OCI-LY1 (cell line): ENCODE measurements around the gene RAD51B.

Experiments
- CTCF ChIP-seq: fragments of 200-600 bp; sonication (generic), shearing (Covaris generic); IDR thresholded peaks from 2 replicates; pipeline ENCODE4 v1.5.1; 2017; ENCODE audit warnings: mild to moderate bottlenecking, antibody characterized with exemption, low read length, moderate library complexity, mixed read lengths
- EZH2 ChIP-seq: fragments of 200-600 bp; sonication (generic), shearing (Covaris generic); IDR thresholded peaks from 2 replicates; pipeline ENCODE4 v1.8.0; 2017; ENCODE audit warnings: borderline replicate concordance, mixed run types, mild to moderate bottlenecking, antibody characterized with exemption, low read length, moderate library complexity, mixed read lengths

GRCh38 chr14:68337279-68337678 is 517.7 kb downstream of the RAD51B start:
- TF ChIP-seq CTCF = no peak
- TF ChIP-seq EZH2 = no peak
